Sigmoid colon (tissue), 7 donors: Measurements from ENCODE around the gene CLIC5. TPM values are rescaled to one million over a fixed set of nuclear protein-coding genes. Genes with fewer than 3 reads are reported as not detected.

ENCODE experiments used
- DNase-seq: peaks from one replicate; pipeline ENCODE4 v3.0.0-alpha.2; 2019
- H3K27ac ChIP-seq, 4 donors: fragments of 200-600 bp; sonication (generic); one replicate each; pipeline ENCODE4 v1.5.1; 2016 to 2019; ENCODE audit warnings: mild to moderate bottlenecking in 1 of 4
- H3K27me3 ChIP-seq, 3 donors: fragments of 200-600 bp; sonication (generic); one replicate each; pipeline ENCODE4 v1.5.1; 2019; ENCODE audit warnings: mild to moderate bottlenecking in 1 of 3
- H3K36me3 ChIP-seq, 4 donors: fragments of 200-600 bp; sonication (generic); one replicate each; pipeline ENCODE4 v1.5.1; 2016 to 2019
- H3K4me1 ChIP-seq, 4 donors: fragments of 200-600 bp; sonication (generic); one replicate each; pipeline ENCODE4 v1.5.1; 2017 to 2019
- H3K4me3 ChIP-seq, 4 donors: fragments of 200-600 bp; sonication (generic); one replicate each; pipeline ENCODE4 v1.5.1; 2017 to 2019; ENCODE audit warnings: mild to moderate bottlenecking in 2 of 4, moderate library complexity in 1 of 4
- H3K9me3 ChIP-seq, 4 donors: fragments of 200-600 bp in 3 of 4; sonication (generic) in 3 of 4; one replicate each; pipeline versions ENCODE4 v1.5.1 to v1.6.1; 2013 to 2019
- CTCF ChIP-seq, 4 experiments: fragments of 450-650 bp in 3 of 4; fragments of 200-600 bp in 1 of 4; IDR thresholded peaks; one replicate each; pipeline ENCODE4 v1.5.1; 2016 to 2019; ENCODE audit warnings: antibody characterized with exemption in 4 of 4, mild to moderate bottlenecking in 3 of 4, moderate library complexity in 2 of 4
- EP300 ChIP-seq, 4 donors: sonication (generic); formaldehyde crosslinking; IDR thresholded peaks; one replicate each; pipeline ENCODE4 v1.6.1; 2017; ENCODE audit warnings: antibody characterized with exemption in 4 of 4
- POLR2A ChIP-seq, 2 donors: fragments of 450-650 bp; IDR thresholded peaks; one replicate each; pipeline ENCODE4 v1.6.1; 2016; ENCODE audit warnings: antibody characterized with exemption in 2 of 2, mild to moderate bottlenecking in 2 of 2, moderate library complexity in 2 of 2
- POLR2AphosphoS5 ChIP-seq, 4 donors: sonication (generic); formaldehyde crosslinking; IDR thresholded peaks; one replicate each; pipeline ENCODE4 v1.6.1; 2017; ENCODE audit warnings: antibody characterized with exemption in 4 of 4
- WGBS, 2 donors: extraction: QIAGEN DNeasy Blood & Tissue Kit; methylation state at CpG; one replicate each; pipeline ENCODE4 v1.1.7; 2013; 5-methylcytosine and 5-hydroxymethylcytosine counted together
- intact Hi-C: fragments of 100-400 bp; cut with DNase I; formaldehyde crosslinking; loops from one replicate; pipeline ENCODE4 v1.15.1; 2023
- polyA plus RNA-seq, 3 donors: library from polyadenylated mRNA; stranded (reverse); fragments of 200-250 nt; gene quantifications; one replicate each; pipeline ENCODE4 v1.2.3, GENCODE V29; 2013
- total RNA-seq, 4 donors: library from RNA; depleted of rRNA; stranded (reverse); fragments of >200 nt; gene quantifications; one replicate each; pipeline ENCODE4 v1.1.0, GENCODE V29; 2016
- donor health status: healthy with polysubstance abuse.
- donor health status: Bipolar disorder and iron deficiency.
- donor health status: healthy.

CLIC5 gene
- total and polyA plus RNA-seq, 7 donors, result 1.8 to 77.0 (median 3.5) TPM

GRCh38 chr6:46000905-46001304, 14.8 kb downstream of the CLIC5 start:
- no peak overlapping the region for H3K4me3 ChIP-seq

GRCh38 chr6:45998524-45998923, 17.1 kb downstream of the CLIC5 start:
- Histone ChIP-seq H3K36me3 (no peaks in the 10 kb centered on the region), H3K27ac (no peak overlapping the region), H3K4me3 (no peak overlapping the region), H3K27me3 (no peaks in the 10 kb centered on the region), H3K4me1 (no peaks in the 10 kb centered on the region), H3K9me3 (no peaks in the 10 kb centered on the region)
- no peak for DNase-seq
- intact Hi-C loops, result no loop called here
- TF ChIP-seq POLR2AphosphoS5 (IDR thresholded peaks at IDR 0.05), result no peak
- 24 to 67% methylated on average over 2 of the region's 2 CpGs for WGBS, 2 donors

More at GRCh38 chr6:46000905-46001304, 14.8 kb downstream of the CLIC5 start:
- H3K27me3 ChIP-seq, result no peaks in the 10 kb centered on the region
- 79 to 84% methylated on average over 1 of the region's 1 CpG for WGBS, 2 donors
- no peak overlapping the region for H3K27ac ChIP-seq
- no peak for TF ChIP-seq POLR2A (IDR thresholded peaks at IDR 0.05)
- no peak for TF ChIP-seq CTCF (IDR thresholded peaks at IDR 0.05)
- no peak for TF ChIP-seq EP300 (IDR thresholded peaks at IDR 0.05)
- TF ChIP-seq POLR2AphosphoS5 (IDR thresholded peaks at IDR 0.05), result no peak
- H3K9me3 ChIP-seq, result no peaks in the 10 kb centered on the region
- intact Hi-C loops, result no loop called here
- no peaks in the 10 kb centered on the region for H3K4me1 ChIP-seq
- H3K36me3 ChIP-seq, result no peaks in the 10 kb centered on the region
- no peak for DNase-seq

- no peaks in the 10 kb centered on the region for H3K27me3 ChIP-seq
- 82 to 90% methylated on average over 5 of the region's 5 CpGs for WGBS, 2 donors
- H3K9me3 ChIP-seq, result no peaks in the 10 kb centered on the region
- TF ChIP-seq POLR2A (IDR thresholded peaks at IDR 0.05), result no peak
- TF ChIP-seq EP300 (IDR thresholded peaks at IDR 0.05), result no peak
- no peak for TF ChIP-seq POLR2AphosphoS5 (IDR thresholded peaks at IDR 0.05)
- no peak for TF ChIP-seq CTCF (IDR thresholded peaks at IDR 0.05)
- H3K27ac ChIP-seq, result no peak overlapping the region
- no peak for DNase-seq
- H3K4me3 ChIP-seq, result no peak overlapping the region
- intact Hi-C loops, result no loop called here
- H3K4me1 ChIP-seq, result no peaks in the 10 kb centered on the region
- no peaks in the 10 kb centered on the region for H3K36me3 ChIP-seq
These were observed 17.7 kb downstream of the CLIC5 start for GRCh38 chr6:45997875-45998506.

DNA sequence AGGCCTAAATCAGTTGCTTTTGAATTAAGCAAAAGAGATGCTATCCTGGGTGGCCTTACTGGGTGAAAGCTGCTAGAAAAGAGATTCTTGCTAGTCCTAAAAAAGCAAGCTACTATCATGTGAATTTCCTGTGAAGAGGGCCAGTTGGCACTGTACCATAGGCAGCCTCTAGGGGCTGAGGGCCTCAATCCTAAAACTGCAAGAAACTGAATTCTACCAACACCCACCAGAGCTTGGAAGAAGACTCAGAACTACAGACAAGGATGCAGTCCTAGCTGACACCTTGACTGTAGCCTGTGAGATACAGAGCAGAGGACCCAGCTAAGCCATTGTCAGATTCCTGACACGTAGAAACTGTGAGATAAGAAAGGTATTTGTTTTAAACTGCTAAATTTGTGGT, 24.5 kb downstream of the CLIC5 start:
- TF ChIP-seq CTCF (IDR thresholded peaks at IDR 0.05) (no peak), POLR2AphosphoS5 (IDR thresholded peaks at IDR 0.05) (no peak), POLR2A (IDR thresholded peaks at IDR 0.05) (no peak), EP300 (IDR thresholded peaks at IDR 0.05) (no peak)
- WGBS, 2 donors, result 74 to 85% methylated on average over 1 of the region's 1 CpG
- intact Hi-C loops, result no loop called here

GRCh38 chr6:45990162-45990561, 25.5 kb downstream of the CLIC5 start:
- no peak overlapping the region for H3K4me3 ChIP-seq
- H3K4me1 ChIP-seq, result peaks cover 0 to 4% (median 0%) of the 10 kb centered on the region in 4 donors
- intact Hi-C loops, result no loop called here
- no peak for TF ChIP-seq POLR2A (IDR thresholded peaks at IDR 0.05)
- no peak for TF ChIP-seq POLR2AphosphoS5 (IDR thresholded peaks at IDR 0.05)
- no peak for DNase-seq
- 76 to 93% methylated on average over 1 of the region's 1 CpG for WGBS, 2 donors
- no peaks in the 10 kb centered on the region for H3K9me3 ChIP-seq
- no peaks in the 10 kb centered on the region for H3K27me3 ChIP-seq
- no peak overlapping the region for H3K27ac ChIP-seq
- H3K36me3 ChIP-seq, result no peaks in the 10 kb centered on the region

More for the DNA sequence above, 24.5 kb downstream of the CLIC5 start:
- Histone ChIP-seq H3K27ac (no peak overlapping the region), H3K4me3 (no peak overlapping the region), H3K27me3 (no peaks in the 10 kb centered on the region), H3K36me3 (no peaks in the 10 kb centered on the region), H3K4me1 (peaks cover 0 to 4% (median 0%) of the 10 kb centered on the region in 4 donors), H3K9me3 (no peaks in the 10 kb centered on the region)
- no peak for DNase-seq

DNA sequence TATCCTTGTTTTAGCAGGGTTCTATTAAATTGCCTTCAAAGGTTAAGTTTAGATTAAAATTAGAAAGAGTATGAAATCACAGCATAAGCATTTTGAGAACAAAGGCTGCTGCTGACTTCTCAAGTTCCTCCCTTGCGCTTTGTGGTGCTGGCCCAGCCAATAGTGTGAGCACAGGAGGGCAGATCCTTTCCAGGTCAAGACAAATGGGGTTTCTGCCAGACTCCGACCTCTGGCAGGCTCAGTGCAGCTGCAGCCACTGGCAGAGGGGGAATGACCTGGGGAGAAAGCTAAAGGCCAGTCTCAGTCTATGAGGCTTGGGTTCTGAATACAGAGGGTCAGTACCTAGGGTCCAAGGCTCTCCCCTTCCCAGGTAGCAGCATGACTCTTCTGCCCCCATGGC, 27.0 kb downstream of the CLIC5 start:
- Histone ChIP-seq H3K9me3 (no peaks in the 10 kb centered on the region), H3K4me3 (no peak overlapping the region), H3K27ac (no peak overlapping the region), H3K4me1 (peaks cover 0 to 4% (median 0%) of the 10 kb centered on the region in 4 donors), H3K27me3 (no peaks in the 10 kb centered on the region), H3K36me3 (no peaks in the 10 kb centered on the region)
- no peak for TF ChIP-seq POLR2A (IDR thresholded peaks at IDR 0.05)
- WGBS, 2 donors, result 77 to 89% methylated on average over 2 of the region's 2 CpGs
- intact Hi-C loops, result no loop called here
- no peak for DNase-seq
